Fibroblast of mammary gland (primary cell): ENCODE measurements around the gene SLC28A2.

Experiments used
- DNase-seq: peaks from one replicate; pipeline ENCODE4 v3.0.0-alpha.2; 2010; ENCODE audit warnings: low read depth
- H3K4me3 ChIP-seq: 2 replicates; pipeline ENCODE4 v1.5.1; 2011; ENCODE audit warnings: low read depth, mild to moderate bottlenecking, low read length, moderate library complexity; ENCODE audit not compliant: control insufficient read depth
- CTCF ChIP-seq: conservative IDR thresholded peaks from 2 replicates; pipeline ENCODE4 v1.5.1; 2011; ENCODE audit warnings: low read depth, low read length, inconsistent platforms; ENCODE audit not compliant: control insufficient read depth, insufficient read depth

The SLC28A2 gene

DNA sequence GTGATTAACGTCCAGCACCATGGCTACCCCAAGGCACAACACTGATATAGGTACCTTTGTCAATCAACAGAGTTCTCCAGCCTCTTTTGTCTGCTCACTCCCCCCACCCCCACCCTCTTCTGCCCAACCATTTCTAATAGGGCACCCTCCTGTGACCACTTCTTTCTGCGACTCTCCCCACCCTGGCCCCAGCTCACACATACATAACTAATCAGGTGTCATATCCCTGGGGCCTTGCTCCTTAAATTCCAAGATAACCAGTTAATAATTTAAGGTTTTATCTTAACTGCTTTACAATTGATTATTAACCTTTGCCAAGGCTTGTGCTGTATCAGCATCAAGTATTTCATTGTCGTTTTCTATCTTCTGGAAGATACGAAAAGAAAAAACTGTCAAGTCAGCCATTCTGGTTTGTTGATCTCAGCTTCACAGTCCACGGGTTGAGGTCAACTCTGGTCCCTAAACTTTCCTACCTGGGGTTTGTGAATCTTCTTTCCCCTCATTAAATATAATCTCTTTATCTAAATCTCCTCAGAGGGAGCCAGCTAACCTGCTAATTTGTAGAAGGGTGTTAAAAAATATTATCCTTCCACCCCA lies 27.3 kb upstream of the SLC28A2 start:
- no peak overlapping the region for H3K4me3 ChIP-seq
- DNase-seq, result no peak
- TF ChIP-seq CTCF, result no peak

- no peak for DNase-seq
- no peak overlapping the region for H3K4me3 ChIP-seq
- TF ChIP-seq CTCF, result no peak
These were observed 26.3 kb upstream of the SLC28A2 start for GRCh38 chr15:45225506-45226273.

DNA sequence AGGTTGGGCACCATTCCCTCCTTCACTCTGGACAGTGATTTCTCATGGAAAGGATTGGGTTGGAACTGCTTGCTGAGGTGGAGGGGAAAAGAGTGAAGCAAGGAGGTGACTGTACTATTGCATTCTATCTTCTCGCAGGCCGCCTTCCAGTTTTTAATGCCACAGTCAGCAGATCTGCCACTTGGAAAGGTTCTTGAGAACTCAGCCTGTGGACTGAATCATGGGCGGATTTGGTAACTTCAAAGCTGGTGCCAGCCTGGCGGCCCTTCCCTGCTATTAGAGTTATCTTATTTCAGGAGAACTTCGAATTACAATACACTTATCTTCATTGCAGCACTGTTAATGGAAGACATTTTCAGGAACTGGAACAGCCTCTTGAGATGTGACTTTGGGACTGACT lies 23.1 kb upstream of the SLC28A2 start:
- no peak for DNase-seq
- no peak for TF ChIP-seq CTCF
- no peak overlapping the region for H3K4me3 ChIP-seq

DNA sequence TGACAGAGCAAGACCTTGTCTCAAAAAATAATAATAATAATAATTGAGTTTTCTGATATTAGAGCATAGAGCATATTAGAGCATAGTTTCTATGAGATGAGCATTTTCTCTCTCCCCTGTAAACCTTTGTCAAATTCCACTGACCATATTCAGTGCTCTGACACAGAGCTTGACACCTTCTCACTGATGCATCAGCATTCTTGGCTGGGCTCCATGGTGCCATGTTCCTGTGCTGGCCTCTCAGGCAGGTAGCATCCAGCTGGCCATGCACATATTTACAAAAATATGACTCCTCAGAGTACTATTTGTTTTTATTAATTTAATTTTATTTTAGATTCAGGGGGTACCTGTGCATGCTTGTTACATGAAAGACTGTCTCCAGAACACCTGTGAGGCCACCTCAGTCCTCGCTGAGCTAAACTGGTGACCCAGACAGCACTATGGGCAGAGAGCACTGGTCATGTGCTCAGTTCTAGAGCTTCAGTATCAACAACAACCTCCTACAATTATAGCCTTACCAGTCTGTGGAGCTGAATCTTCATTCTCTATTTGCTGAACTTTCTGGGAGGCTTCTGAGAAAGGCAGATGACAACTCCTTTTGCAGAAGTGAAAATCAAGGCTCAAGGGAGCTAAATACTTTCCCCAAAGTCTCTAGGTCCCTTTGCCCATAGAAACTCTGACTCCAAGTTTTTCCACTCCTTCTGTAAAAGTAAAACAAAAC lies 21.6 kb upstream of the SLC28A2 start:
- no peak overlapping the region for H3K4me3 ChIP-seq
- no peak for DNase-seq
- TF ChIP-seq CTCF, result no peak

DNA sequence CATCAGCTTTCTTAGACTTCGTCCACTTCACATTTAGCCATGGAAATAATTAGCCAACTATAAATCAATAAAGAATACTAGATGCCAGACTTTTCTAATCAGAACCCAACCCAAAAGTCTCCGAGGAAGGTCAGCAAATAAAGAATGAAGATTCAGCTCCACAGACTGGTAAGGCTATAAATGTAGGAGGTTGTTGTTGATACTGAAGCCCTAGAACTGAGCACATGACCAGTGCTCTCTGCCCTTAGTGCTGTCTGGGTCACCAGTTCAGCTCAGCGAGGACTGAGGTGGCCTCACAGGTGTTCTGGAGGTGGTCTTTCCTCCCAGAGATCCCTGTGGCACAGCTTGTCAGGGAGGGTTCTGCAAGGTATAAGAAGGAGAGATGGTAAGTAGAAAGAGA lies 20.9 kb upstream of the SLC28A2 start:
- DNase-seq, result no peak
- TF ChIP-seq CTCF, result no peak
- no peak overlapping the region for H3K4me3 ChIP-seq

GRCh38 chr15:45231864-45232562 lies 20.0 kb upstream of the SLC28A2 start:
- H3K4me3 ChIP-seq, result no peak overlapping the region
- no peak for TF ChIP-seq CTCF
- DNase-seq, result no peak
